Embryonic facial prominence (tissue), 1 donor: Measurements from ENCODE around the gene GSS.

Source experiments
- DNase-seq: peaks from one replicate; pipeline ENCODE4 v3.0.0-alpha.2; 2016; ENCODE audit errors: extremely low spot score

Gene GSS

DNA sequence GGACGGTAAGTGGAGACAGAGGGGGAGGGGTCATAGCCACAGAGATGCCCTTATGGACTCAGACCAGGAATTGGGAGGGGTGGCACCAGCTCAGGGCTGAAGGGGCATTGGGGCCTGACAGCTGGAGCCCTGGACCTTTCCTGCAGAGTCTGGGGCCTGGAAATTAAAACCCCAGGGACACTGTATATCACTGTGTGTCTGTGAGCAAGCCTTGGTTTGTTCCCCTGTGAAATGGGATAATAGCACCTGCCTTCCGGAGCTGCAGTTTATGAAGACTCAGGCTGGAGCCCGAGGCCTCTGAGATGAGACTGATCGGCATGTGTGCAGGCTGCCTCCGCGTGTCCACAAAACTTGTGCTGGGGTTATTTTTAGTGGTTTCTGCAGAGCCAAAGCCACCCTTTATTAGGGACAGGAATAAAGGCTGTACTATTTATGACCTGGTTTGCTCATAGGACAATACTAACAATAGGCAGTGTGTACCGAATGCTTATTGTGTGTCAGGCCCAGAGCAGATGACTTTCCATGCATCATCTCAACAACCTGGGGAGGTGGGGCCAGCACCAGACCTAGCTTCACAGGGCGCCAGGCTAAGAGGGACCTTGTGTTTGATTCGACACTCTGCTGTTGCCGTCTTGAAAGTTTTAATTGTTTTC lies 22.6 kb upstream of the GSS start:
- no peak for DNase-seq

DNA sequence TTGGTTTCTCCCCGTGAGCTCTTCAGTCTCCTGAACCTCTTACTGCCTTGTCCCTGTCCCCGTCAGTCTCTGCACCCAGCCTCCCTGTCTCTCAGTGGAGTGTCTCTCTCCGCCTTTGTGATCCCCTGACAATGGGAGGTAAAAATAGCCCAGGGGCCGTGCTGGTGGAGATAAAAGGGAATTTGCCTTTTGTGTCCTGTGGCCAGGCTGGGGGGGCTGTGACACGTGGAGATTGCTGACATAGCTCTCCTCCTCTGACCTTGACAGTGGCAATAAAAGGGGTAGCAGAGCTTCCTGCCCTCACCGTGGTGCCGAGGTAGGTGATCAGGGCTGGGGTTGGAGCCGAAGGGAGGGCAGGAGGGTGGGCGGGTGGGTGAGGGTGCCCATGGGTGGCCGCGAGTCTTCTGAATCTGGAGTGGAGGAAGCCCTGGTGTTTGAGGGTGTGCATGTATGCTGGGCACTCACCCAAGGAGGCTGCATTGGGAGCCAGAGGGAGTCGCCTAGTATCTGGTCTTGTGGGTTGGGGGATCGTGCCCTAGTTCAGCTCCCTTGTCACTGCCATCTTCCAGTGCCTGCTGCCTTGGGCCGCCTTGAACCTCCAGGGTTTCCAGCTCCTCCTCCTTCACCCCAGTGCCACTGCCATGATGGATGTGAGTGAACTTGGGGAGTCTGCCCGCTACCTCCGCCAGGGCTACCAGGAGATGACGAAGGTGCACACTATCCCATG lies 21.9 kb upstream of the GSS start:
- no peak for DNase-seq

DNA sequence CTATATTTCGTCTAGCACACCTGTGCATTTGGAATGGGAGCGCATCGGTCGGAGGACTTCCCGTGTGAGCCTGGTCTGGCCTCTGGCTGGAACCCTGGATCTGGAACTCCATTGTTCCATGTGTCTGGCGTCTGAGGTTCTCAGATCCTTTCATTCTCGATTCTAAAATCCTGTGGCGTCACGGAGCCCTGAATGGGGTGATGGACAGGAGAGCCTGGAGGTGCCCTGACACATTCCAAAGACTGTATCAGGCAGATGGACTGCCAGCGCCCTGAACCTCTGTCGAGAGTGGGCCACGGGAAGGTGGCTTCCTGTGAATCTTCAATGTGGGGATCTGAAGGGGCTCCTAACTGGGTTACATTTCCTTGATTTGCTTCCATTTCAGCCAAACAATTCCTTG lies 20.7 kb upstream of the GSS start:
- no peak for DNase-seq

DNA sequence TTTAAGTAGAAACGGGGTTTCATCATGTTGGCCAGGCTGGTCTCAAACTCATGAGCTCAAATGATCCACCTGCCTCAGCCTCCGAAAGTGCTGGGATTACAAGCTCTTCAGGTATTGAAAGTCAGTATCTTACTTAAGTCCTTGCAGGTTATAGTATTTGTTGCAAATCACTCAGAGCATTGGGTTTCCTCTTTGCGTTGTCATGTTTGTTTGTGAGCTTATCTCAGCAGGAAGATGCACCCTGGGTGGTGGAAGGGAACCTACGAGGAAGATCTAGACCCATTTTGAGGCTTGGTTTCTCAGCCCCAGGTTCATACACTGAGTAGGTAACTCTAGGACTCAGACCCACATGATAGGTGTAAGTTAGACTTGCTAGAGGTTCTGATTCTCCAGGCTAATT lies 18.6 kb upstream of the GSS start:
- no peak for DNase-seq

DNA sequence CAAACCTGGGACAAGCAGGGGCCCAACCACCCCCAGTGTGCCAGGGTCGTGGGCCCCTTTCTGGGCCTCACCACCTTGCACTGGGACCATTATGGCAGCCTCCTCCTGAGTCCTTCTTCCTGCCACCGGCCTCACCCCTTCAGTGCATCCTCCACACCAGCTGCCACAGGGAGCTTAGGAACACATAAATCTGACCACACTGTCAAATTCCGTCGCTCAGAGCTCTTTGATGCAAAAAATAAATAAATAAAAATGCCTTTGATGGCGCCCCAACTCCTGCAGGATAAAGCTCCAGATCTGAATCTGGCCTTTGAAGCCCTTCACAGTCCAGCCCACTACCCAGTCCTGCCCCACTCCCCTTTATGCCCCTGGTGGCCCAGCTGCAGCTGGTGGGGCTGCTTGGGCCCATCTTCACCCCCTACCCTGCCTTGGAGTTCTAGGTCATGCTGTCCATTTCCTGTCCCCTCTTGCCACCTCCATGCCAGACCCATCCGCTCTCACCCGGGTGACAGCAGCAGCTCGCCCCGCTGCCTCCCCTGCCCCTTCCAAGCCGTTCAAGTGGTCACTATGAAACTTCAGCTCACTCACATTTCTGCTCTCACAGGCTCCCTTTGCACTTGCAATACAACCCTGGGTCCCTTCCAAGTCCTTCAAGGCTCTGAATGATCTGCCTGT lies 16.1 kb upstream of the GSS start:
- no peak for DNase-seq

DNA sequence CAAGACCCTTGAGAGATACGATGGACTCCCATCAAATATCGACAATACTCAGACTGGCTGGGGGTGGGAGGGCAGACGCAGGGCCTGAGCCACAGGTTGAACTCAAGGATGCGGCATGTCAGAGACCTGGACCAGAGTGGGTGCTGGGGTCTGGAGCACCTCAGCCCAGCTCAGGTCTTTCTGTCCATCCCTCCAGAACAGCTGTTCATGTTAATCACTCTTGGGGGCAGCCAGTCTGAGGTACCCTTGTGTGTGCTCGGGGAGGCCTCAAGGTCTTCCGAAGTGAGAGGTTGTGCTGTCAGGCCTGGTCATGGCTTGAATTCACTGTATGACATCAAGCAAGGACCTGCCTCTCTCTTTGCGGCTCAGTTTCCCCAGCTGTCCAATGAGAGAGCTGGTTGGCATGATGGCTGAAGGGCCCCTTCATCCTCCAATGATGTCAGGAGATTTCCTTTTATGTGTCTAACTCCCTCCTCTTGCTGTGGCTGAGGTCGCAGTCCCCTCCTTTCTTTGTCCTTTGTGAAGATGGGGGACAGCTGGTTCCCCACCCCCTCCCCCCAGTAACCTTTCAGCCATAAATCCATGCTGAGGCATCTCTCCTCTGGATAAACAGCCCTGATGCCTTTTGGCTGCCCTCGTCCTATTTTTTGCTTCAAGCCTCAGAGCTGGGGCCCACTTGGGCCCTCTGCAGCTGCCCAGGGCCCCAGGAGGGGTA lies 15.4 kb upstream of the GSS start:
- DNase-seq = no peak

DNA sequence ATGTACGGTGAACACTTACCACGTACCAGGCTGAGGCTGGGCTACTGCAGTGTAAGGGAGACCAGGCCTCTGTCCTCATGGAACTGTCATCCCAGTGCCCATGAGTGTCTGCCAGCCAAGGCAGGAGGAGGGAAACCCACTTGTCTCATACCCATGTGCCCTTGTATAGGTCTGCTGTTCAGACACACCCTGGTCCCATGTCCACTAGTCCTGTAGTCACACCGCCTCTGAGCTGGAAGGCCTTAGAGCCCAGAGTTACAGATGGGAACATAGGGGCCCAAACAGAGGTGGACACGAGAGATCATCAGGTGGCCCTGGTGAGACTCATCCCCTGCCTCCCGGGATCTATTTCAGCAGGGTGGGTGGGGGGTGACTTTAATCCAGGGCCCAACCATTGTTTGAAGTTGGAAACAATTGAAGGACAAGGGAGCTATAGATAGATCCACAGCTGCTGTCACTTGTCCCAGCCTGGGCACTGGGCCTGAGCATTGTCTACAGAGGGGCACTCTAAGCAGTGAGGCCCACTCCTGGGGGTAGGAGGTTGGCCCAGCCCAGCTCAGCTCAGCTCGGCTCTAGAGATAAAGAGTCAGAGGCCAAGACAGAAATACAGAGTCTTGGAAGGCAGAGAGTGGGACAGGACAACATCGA lies 14.7 kb upstream of the GSS start:
- no peak for DNase-seq

DNA sequence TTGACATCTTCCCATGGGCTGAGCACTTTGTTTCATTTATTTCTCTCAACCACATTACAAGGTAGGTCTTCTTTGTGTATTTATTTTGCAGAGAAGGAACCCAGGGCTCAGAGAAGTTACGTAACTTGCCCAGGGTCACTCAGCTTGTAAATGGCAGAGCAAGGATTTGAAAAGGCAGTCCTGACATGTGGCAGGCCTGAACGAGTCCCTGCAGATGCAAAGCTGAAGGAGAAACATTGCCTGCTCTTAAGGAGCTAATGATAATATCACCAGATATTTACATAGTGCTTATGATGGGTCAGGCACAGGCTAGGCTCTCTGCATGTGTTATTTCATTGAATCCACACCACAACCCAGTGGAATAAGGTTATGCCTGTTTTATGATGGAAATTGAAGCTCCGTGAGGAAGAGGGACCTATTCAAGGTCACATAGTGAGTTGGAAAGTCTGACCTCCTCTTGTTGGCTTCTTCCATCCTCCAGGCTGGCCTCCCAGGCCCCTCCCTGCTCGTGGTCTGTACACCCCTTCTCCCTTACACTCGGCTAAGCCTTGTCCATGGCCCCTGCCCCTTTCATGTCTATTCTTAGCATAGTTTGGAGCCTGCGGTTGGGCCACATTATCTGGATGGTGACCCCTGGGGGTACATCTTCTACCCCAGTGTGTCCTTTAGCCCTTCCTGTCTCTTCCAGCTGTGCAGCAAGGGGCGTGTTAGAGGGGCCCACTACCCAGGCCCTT lies 12.6 kb upstream of the GSS start:
- DNase-seq = no peak

DNA sequence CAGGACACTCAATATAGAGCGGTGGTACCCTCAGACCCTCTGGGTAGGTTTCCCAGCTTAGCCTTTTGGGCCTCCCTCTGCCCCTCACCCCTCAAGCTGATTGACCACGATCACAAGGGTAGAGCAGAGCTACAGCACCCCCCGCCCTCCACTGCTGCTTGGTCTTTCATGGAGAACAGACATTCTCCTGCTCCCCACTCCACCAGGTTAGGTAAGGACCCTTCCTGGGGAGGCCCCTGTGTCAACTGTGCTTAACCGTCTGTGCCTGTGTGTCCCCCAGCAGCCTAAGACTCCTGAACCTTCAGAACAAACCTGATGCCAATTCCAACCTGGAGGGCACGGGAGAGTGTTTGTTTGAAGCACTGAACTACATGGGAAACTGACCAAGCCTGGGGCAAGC lies 11.8 kb upstream of the GSS start:
- no peak for DNase-seq

DNA sequence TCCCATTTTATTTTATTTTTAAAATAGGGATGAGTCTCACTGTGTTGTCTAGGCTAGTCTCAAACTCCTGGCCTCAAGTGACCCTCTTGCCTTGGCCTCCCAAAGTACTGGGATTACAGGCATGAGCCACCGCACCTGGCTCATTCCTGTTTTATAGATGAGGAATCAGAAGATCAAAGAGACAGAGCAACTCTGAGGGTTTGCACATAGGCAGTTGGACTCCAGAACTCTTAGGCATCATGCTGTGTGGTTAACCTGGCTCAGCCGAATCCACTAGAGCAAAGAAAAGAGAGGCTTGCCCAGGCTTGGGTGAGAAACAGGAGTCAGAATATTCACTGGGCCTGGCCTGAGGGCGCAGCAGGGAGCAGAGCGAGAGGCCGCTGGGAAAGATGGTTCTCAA lies 9.4 kb upstream of the GSS start:
- DNase-seq = no peak

DNA sequence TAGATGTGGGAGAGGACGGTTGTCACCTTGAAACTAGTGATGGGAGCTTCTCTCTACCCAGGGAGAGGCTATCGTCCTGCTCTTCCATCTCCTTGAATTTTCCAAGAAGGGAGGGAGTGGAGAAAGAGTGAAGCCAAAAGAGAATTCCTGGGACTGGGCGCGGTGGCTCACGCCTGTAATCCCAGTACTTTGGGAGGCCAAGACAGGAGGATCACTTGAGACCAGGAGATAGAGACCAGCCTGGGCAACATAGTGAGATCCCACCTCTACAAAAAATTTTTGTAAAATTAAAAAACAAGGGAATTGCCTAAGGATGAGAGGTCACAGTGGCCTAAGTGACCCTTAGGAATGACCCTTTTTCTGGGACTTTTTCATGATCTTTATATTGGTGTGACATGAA lies 8.9 kb upstream of the GSS start:
- no peak for DNase-seq

DNA sequence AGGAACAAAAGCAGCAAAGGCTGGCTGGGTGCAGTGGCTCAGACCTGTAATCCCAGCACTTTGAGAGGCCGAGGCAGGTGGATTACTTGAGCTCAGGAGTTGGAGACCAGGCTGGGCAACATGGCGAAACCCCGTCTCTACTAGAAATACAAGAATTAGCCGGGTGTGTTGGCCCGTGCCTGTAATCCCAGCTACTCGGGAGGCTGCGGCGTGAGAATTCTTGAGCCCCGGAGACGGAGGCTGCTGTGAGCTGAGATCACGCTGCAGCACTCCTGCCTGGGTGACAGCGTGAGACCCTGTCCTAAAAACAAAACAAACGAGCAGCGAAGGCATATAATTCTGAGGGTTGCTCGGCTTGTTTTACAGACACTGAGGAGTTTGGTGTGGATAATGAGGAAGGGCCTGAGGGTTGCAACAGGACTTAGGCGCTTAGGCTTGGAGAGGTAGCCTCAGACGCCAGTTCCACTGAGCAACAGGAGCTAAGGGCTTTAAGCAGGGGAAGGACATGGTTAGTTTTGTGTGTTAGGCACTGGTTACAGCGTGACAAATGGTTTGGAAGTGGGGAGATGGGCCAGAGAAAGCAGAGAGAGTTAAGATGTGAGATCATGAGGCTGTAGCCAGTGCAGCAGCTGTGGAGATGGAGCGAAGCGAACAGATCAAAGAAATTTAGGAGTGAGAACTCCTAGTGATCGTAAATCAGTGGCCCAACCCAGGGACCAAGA lies 1.3 kb upstream of the GSS start:
- DNase-seq = no peak

DNA sequence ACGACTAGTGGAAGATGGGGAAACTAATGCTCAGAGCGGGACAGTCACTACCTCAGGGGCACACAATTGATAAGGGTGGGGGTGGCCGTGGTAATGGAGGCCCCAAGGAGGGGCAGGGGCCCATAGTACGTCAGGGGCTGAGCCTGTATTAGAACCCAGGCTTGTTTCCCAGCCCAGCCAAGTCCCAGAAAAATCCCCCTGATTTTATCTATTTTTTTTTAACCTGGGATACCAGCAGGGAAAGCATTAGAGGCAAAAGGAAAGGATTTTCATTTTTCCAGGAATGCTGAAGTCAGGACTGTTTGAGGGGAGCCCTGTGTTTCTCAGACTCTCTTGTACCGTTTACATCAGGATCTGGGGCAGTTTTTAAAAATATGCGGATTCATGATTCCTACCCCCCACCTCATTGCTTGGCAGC lies 444 bp upstream of the GSS start:
- no peak for DNase-seq

DNA sequence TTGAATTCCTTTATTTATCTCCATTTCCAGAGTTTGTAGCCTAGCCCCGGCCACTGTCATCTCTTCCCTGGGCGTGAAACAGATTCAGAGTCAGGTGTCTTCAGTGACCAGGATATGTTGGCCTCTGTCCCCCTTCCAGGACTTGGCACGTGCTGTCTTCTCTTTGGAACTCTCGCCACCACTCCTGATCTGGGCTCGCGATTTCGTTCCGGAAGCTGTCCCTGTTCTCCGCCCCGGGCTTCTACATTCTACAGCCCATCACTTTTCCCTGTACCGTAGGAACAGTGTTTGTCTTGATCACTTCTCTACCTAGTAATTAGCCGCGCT lies 739 bp downstream of the GSS start:
- DNase-seq = no peak

DNA sequence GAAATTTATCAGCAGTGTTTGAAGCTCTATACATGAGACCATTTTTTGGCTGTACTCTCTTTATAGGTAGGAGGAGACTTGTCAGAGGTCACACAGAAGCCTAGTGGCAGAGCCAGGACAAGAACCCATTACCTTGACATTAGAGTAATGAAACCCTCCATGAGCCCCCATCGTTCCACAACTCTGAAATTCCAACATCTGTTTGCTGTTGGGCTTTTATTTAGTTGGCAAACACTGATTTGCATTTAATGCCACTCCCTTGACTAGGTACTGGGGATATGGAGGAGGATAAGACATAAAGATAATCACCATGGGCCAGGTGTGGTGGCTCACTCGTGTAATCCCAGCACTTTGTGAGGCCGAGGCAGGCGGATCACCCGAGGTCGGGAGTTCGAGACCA lies 1.6 kb downstream of the GSS start:
- no peak for DNase-seq

DNA sequence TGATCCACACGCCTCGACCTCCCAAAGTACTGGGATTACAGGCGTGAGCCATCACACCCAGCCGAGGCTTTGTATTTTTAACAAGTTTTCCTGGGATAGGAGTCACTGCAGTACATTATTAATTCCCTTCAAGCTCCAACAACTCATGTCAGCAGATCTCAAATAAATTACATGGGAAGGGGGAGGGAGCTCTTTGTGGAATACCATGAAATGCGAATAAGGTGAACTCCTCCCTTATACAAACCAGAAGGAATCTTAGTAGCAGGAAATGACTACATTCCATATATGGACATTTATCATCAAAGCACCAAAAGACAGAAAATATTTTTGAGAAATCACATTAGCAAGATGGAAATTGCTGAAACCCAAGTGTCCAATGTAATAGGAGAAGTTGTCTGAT lies 2.9 kb downstream of the GSS start:
- no peak for DNase-seq

DNA sequence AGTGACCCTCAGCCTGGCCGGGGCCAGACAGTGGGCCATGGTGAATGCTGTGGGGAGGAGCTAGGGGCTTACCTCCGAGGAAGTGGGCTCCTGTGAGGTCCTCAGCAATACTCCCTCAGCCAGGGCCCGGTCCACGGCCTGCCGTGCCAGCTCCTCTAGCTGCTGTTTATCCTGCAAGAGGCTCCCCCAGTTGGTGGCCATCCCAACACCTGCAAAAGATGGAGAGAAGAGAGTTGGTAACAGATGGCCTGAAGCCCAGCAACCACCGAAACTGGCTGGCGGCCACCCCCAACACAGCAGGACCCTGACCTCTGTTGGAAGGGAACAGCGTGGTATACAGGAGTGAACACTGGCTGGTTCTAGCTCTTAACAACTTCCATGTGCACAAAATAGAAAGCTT lies 4.0 kb downstream of the GSS start:
- no peak for DNase-seq

DNA sequence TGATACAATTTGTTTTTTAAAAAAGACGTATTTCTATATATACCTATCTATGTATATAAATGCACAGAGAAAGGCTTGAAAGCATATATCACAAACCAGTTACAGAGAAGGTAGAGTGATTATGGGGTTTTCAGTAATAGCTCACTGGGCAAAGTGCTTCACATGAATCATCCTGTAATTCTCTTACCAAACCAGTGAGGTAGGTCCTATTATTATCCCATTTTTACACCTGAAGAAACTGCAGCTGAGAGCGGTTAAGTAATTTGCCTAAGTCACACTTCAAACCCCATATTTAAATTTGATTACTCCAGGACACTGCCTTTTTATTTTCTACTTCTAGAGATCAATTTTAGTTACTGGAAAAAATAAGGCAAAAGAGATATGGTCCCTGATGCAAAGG lies 4.4 kb downstream of the GSS start:
- DNase-seq = no peak

DNA sequence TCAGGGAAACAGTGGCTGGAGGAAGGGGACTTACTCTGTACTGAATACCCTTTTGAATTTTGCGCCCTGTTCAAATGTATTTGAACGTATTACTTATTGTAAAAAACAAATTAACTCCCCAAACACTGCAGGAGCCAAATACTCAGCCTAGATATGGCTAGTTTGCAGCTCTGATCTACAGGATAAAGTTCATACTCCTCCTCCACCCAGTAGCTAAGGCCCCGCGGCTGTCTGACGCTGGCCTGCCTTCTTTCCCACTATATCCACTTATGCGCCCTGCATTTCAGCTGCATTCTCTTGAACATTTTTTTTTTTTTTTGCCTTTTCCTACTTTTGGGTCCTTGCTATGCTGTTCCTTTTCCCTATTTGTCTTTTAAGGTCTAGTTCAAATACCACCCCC lies 6.5 kb downstream of the GSS start:
- no peak for DNase-seq

DNA sequence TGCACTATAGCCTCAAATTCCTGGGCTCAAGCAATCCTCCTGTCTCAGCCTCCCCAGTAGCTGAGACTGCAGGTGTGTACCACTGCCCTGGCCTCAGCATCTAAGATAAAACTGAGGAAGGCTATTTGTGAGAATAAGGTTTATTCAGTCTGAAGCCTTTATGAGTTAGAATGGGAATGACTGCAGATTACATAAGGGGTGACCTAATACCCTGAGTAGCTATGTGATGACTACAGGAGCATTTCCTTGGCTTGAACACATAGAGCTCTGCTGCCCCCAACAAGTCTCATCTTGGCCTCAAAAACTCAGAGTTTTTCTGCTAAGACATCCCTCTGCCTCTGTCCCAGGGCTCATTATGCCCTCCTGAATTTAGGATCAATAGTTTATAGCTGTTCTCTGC lies 7.6 kb downstream of the GSS start:
- DNase-seq = no peak

DNA sequence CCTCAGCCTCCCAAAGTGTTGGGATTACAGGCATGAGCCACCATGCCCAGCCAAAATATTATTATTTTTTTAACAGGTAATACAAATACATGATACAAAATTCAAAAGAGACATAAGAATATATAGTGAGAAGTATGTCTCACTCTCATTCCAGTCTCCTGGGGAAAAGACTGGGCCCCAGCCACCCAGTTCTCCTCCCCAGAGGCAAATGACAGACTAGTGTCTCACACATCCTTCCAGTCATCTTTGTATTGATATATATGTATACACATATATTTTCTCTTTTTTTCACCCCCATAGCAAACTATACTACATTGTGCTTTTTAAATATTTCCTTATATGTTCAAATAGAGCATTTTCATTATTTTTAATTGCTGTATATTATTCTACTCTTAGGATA lies 8.3 kb downstream of the GSS start:
- no peak for DNase-seq
